NCI-H524 (cell line): ENCODE data around the gene NCR2.

Source experiments
- DNase-seq, 2 experiments: peaks; one replicate each; lab custom pipeline; 2025; lab: John Stamatoyannopoulos, UW

Gene NCR2

DNA sequence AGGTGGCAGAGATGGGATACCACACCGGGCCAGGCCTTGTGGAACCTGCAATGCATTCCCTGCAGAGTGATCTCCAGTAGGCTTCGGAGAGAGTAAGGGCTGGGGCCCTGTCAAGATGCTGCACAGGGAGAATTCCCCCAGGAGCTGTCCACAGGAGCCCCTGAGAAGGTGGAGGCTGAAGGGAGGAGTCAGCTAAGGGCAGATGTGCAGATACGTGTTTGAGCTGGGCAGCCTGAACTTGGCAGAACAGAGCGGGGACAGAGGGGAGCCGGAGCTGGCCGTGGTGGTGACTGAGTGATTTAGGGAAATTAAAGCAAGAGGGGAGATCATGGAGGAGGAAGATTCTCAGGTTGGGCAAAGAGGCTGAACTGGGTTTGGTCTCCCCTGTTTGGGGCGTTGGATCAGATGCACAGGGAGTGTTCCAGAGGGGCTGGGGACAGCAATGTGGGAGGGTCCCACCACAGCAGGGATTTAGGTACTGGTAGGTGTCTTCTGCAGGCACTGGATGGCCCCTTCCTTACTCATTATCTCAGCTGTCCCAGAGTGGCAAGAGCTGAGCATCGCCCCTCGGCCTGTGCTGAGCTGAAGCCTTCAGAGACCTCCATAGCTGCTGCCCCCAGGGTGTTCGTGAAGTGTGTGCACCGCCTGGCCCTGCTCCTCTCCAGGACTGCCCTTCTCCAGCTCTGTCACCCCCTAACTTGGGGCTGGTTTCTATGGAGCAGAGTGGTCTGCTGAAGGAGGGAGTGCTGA lies 3.8 kb upstream of the NCR2 start:
- no peak for DNase-seq

DNA sequence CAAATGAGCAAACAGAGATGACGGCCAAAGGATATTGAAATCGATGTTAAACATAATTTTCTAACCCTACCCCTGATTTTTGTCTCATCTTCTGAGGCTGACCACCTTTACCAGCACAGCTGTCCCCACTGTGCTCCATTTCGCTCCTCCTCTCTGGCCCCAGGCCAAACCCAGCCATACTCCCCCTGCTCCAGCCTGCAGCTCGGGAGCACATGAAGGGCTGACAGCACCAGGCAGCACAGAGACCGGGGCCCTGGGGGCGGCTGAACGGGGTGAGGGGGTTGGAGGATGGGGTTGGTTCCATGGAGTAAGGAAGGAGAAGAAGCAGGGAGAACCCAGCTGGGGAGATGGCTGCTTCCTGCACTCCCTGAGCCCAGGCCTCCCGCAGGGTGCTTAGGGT lies 3.2 kb upstream of the NCR2 start:
- no peak for DNase-seq

DNA sequence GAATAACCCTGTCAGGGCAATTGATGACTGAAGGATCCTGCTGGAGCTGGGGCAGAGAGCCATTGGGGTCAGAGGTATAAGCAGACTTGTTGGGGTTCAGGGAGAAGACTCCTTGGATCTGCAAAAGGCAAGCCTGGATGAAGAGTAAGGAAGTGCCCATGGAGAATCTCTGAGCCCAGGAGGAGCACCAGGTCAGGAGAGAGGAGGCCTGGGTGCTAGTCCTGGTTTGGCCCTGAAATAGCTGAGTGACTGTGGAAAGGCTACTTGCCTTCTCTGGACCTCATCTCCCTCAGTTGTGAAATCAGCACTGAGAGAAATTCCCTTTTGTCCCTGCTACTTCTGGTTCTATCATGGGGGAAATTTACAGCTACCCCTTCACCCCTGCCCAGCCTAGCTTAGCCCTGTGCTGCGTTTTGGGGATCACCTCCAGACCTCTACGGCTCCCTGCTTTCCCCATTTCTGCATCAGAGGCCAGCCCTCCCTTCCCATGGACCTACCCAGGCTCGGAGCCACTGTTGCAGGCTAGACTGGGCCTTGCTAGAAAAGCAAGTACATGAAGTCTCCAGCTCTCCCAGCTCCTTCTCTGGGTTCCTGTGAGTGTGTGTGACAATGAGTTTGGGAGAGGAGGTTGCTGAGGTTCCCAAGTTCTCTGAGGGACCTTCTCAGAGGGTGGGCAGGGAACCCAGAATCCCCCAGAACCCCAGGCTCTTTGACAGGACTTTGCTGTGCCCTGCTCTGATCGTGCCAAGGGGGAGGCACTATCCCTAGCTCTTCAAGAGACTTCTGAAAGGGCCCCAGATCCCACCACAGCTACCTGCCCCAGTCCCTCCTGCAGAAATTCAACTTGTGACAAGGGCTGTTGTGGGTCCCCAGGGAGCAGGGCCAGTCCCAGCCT lies 2.3 kb upstream of the NCR2 start:
- DNase-seq, result no peak

DNA sequence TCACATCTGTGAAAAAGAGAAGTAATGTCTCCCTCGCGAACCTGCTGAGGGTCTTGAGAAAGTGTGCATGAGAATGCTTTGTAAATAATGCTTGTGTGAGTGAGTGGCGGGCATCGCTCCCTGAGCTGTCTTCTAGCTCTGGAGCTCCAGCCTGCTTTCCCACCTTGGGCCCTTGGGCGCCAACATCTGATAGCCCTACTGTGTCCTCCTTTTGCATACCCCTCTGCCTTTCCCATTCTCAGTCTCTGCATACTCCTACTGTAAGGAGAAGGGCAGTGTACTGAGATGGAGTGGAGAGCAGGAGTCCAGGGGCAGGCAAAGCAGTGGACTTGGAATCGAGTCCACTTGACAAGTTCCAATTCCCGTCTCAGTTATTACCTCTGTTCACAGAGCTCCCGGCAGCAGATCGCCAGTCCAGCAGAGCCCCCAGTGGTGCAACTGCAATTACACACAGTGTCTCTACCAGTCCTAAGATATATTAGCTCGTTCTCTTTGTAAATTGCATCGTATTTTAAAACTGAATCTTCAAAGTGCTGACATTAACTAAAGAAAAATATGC lies 847 bp upstream of the NCR2 start:
- DNase-seq, result no peak

DNA sequence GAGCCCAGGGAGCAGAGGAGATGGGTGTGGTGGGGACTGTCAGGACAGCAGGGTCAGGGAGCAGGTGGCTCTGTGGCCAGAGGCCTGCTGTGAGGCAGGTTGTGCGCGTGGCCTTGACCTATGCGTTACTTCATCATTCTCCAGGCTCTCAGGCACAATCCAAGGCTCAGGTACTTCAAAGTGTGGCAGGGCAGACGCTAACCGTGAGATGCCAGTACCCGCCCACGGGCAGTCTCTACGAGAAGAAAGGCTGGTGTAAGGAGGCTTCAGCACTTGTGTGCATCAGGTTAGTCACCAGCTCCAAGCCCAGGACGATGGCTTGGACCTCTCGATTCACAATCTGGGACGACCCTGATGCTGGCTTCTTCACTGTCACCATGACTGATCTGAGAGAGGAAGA lies 535 bp downstream of the NCR2 start:
- no peak for DNase-seq

DNA sequence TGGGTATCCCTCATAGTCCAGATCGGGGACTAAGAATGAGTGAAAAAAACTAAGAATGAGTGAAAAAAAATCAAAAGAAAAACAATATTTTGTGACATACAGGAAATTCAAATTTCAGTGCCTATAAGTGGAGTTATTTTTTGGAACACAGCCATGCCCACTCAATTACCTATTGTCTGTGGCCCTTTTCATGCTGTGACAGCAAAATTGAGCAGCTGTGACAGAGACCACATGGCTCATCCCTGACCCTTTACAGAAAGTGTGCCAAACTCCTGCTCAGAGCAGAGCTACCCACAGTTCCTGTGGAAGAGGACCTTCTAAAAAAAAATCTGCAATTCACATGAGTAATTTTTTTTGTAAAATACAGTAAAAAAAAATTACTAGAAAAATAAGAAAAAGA lies 1.4 kb downstream of the NCR2 start:
- DNase-seq, result peak; percentile 16 to 21

DNA sequence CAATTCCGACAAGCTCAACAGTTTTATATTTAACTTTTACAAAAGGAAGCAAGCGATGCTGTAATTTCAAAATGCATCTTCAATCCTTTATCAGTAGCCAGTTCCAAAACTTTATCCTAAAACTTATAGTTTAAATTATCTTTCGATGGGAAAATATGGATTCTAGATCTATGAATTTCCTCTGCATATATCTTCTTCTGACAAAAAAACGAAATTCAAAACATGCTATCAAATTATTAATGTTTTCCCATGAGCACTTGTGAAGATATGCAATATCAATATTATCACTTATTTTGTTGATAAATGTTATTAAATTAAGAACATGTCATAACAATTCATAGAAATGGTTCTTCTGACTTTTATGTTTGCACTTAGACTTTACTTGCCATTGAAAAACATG lies 2.3 kb downstream of the NCR2 start:
- DNase-seq, result no peak

DNA sequence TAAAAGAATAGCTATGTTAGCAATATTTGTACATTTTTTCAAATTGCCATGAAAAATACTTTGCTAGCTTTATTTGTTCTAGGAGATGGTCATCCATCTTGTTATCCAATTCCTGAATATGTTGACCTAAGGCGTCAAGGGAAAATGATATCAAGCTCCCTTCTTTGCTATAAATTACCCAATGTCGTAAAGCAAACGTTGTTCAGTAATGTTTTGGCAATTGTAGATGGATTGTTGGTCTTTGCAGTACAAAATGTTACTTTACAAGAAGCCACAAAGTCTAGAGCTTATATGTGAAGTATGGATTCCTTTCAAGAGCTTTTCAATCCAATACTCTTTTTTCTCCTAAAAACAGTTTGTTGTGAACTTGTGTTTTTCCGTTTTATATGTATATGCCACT lies 3.3 kb downstream of the NCR2 start:
- DNase-seq, result no peak

DNA sequence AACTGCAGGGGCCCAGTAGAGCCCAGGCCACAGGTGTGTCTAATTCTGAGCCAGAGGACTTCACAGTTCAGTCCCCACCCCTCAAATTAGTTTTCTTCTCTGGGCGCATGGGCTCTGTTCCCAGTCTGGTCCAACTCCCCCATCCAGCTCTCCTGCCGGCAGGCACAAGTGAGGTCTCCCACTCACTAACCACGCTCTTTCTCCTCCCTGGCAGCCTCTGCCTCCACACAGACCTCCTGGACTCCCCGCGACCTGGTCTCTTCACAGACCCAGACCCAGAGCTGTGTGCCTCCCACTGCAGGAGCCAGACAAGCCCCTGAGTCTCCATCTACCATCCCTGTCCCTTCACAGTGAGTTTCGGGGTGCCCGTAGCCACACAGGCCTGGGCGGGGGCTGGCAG lies 6.2 kb downstream of the NCR2 start:
- no peak for DNase-seq

DNA sequence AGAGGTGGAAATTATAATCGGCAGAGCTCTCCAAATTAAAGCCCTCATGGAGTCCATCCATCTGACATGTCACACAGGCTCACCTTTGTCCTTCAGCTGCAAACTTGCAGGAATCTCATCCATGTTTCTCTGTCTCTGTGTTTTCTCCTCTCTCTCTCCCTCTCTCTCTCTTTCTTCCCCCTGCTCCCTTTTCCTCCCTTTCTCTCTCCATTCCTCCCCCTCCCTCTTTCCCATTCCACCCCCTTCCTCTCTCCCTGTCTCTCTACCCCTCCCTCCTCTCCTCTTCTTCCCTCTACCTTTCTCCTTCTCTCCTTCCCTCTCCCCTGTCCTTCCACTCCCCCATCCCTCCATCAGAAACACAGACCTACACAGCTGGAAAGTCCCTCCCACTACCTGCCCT lies 6.8 kb downstream of the NCR2 start:
- DNase-seq, result no peak

DNA sequence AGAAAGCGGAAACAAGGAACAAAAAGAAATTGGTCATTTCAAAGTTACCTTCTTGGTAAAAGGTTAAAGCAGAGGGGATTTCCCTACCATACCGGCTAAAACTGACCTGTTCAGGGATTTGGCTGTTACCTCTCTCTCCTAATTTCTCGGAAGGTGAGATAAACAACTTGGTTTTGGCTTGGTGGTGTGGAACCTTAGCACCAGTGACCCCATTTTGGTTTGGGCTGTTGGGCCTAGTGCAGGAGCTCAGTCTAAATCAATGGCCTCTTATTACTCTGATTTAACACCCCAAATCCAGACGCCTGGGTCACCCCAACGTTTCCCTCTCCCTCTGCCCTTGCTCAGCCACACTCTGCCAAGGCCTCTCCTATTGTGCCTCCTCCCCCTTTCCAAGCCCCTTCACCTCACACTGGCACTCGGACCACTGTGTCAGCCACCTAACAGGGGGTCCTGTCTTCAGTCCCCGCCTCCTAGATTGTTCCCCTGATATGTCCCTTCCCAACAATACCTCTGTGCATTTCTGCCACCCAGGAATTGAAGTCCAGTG lies 8.3 kb downstream of the NCR2 start:
- DNase-seq, result no peak

DNA sequence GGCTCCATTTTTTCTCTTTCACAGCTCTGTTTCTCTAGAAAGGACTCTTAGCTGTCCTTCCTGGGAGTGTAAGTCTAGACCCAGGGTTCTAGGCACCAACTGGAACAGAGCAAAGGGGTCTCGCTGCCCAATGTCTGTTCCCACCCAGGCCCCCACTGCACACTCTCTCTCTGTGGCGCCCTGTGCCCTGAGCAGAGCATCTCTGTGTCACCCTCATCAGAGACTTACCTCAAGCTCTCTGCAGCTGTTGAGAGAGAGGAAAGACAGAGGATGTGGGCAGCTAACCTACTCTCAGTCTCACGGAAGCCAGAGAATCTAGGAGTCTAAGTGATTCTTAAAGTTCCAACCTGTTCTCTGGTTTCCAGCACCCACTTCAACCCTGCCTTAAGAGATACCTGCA lies 9.5 kb downstream of the NCR2 start:
- no peak for DNase-seq

DNA sequence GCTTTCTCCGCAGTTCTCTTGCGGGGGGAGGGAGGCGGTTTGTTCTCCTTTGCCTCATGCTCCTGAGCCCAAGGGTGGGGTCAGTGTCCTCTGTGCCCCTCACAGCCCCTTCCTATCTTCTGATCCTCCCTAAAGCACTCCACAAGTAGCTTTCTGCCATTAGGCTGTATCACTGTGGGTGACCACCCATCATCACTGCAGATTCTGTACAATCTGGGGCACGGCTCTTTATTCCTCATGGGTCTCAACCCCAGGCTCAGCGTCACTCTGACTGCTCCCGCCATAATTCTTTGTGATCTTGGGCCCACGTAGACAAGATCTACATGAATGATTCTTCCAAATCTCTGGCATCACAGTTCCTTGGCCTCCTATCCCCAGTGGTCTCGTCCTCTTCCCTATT lies 10.5 kb downstream of the NCR2 start:
- DNase-seq, result no peak

DNA sequence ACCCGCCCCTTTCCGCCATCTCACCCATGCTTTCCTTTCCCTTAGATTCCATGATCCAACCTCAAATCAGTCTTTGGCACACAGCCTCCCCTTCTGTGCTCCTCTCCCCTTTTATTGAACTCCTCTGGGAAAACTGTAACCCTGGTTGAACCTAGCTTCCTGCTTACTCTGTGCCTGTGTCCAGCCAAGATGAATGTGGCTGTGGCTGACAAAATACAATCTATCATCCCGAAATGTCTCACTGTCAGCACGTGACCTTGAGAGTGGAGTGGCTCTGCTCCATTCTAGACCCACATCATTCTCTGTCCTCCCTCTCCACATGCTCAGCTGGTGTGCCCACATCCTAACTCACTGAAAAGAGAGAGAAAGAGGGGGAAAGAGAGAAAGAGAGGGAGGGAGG lies 11.0 kb downstream of the NCR2 start:
- no peak for DNase-seq

DNA sequence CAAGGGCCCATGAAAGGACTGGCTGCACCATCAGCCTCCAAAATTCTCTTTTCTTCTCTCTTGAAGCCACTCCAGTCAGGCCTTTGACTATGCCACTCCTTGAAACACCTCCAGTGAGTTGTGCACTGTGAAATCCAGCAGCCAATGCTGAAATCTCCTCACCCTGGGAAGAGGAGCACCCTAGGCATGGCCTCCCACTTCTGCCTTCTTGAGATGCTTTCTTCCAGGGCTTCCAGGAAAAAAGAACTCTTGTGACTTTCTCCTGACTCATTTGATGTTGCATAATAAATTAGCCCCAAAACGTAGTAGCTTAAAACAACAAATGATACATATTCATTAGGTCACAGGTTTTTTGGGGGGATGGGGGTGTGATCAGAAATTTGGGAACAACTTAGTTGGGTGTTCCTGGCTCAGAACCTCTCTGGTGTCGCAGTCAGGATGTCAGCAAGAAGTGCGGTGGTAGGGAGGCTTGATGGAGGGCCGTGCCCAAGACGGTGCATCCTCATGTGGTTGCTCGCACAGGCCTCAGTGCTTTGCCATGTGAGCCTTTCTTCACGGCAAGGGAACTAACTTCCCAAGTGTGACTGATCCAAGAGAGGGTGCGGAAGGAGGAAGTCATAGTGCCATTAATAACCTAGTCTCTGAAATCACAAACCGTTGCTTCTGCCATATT lies 12.1 kb downstream of the NCR2 start:
- DNase-seq, result no peak

DNA sequence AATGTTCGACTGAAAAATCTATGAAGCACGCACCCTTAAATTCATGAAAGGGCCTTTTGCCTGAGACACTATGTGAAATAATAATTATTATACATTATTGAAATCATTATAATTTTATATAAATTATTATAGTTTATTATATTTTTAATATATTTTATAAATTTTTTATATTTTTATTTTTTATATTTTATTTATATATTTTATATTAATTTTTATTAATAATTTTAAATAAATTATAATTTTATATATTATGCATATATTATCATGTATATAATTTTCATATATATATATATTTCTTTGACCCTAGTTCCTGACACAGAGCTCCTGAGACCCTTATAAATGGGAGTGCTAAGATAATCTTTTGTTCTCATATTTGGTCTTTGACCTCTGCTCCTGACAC lies 13.5 kb downstream of the NCR2 start:
- no peak for DNase-seq

DNA sequence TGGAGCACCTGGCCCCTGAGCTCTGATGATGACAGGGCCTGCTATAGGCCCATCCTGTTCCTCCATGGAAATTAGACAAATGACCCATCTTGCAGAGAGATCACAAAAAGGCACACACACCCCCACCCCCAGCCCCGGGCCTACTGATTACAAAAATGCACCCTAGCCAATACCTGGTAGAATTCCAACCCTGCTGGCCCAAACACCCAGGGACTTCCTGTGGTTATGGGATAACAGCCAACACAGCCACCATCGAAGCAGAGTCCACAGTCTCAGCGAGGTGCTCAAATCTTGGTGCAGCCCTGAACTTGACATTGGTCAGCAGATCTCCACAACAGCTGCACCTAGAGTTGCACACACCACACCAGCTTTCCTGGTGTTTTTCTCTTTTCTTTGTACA lies 17.0 kb downstream of the NCR2 start:
- DNase-seq, result no peak

DNA sequence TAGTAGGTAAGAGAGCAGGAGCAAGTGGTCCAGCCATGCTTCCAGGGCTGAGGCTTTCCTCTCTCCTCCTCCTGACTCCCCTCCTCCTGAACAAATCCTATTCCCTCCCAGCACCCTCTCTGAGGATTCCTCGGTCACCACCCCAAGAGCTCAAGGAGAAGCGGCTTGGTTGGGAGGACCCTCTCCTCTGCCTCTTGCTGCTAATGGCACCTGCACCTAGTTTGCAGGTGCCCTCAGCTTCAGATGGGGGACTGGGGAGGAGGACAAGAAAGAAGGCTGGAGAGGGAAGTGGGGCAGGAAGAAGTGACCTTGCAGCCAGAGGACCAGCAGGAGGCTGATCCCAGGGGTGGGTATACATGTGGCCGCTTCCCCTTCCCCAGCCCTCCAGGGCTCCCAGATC lies 17.5 kb downstream of the NCR2 start:
- DNase-seq, result no peak

DNA sequence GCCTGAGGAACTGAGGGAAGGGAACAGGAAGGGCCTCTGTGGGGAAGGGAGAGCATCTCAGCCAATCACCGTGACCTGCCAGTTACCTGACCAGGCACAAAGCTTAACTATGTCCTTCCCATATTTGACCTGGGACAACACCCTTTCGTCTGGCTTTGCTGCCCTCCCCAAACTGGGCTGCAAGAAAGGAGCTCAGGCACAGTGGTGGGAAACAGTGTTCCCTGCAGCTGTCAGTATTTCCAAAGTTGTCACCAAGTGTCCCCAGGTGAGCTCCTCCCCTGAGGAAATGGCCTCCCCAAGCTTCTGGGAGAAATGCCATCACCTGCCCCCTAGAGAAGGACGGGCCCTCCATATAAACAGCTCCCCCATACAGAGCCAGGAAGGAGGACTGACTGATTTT lies 17.9 kb downstream of the NCR2 start:
- DNase-seq, result no peak

DNA sequence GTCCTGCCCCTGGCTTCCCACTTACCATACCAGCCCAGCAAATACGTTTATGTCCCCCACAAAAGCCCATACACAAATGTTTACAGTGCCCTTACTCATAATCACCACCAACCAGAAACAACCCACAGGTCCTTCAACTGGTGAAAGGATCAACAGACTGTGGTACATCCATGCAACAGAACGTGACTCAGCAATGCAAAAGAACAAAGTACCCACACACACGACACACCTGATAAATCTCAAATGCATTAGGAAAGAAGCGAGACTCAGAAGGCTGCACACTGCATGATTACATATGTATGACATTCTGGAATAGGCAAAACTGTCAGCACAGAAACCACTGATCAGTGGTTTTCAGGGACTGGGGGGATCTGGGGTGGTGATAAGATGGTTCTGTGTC lies 20.5 kb downstream of the NCR2 start:
- no peak for DNase-seq

DNA sequence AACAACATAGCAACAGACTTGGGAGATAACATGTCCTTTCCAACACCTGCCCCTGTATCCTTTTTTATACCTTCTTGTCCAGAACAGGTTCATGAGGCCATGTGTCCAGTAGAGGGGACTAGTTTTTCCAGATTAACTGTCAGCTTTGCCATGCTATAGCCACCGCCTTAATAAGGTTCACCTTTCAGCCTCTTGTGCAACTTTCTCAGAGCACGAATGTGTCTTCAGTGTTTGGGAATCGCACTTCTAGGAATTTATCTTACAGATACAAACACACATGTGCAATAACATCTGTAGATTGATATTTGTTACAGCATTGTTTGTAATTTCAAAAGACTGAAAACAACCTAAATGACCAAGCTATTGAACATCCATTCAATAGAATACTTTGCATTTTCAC lies 21.4 kb downstream of the NCR2 start:
- peak in 1 of 2 experiments; percentile 4 for DNase-seq

DNA sequence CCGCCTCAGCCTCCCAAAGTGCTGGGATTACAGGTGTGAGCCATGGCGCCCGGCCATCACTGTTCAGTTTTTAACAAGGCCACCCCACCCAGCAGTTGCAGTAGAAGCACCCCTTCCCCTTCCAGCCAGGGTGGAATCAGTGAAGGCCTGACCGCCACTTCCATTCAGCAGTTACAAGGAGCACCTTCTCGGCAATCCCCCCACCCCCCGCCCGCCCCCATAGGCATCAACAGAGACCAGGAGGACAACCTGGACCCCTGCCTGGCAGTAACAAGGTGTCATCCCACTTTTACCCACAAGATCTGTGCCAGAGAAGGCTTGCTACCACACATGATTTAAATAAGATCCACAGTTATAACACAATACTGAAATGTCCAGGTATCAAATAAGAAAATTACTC lies 23.1 kb downstream of the NCR2 start:
- no peak for DNase-seq
